T-helper 2 cell treated with Interferon-gamma antibody and Interleukin-4, amounts not matched to agents 5 μg/mL and 100 μg/mL, for 36 hours (primary cell): Measurements from ENCODE around the gene MAP3K12.

Source experiments
- DNase-seq: peaks from one replicate; pipeline ENCODE4 v3.0.0; 2021; ENCODE audit warnings: low spot score
- H3K27ac Mint-ChIP-seq: one replicate; pipeline ENCODE4 v1.8.0; 2021; ENCODE audit warnings: mild to moderate bottlenecking, mixed read lengths
- H3K27me3 Mint-ChIP-seq: one replicate; pipeline ENCODE4 v1.8.0; 2021; ENCODE audit warnings: low read depth, mixed read lengths
- H3K36me3 Mint-ChIP-seq: one replicate; pipeline ENCODE4 v1.8.0; 2021; ENCODE audit warnings: low read depth, mixed read lengths
- H3K4me1 Mint-ChIP-seq: one replicate; pipeline ENCODE4 v1.8.0; 2021; ENCODE audit warnings: low read depth, mixed read lengths
- H3K4me3 Mint-ChIP-seq: one replicate; pipeline ENCODE4 v1.8.0; 2022; ENCODE audit warnings: mild to moderate bottlenecking, moderate library complexity, mixed read lengths
- H3K9me3 Mint-ChIP-seq: one replicate; pipeline ENCODE4 v1.8.0; 2021; ENCODE audit warnings: mixed read lengths

Gene MAP3K12

GRCh38 chr12:53518381-53518780, 19.1 kb upstream of the MAP3K12 start:
- Mint-ChIP-seq H3K4me3 (no peak overlapping the region), H3K36me3 (peaks cover 33% of the 10 kb centered on the region), H3K27ac (no peak overlapping the region), H3K27me3 (no peaks in the 10 kb centered on the region), H3K9me3 (no peaks in the 10 kb centered on the region), H3K4me1 (no peaks in the 10 kb centered on the region)
- no peak for DNase-seq

DNA sequence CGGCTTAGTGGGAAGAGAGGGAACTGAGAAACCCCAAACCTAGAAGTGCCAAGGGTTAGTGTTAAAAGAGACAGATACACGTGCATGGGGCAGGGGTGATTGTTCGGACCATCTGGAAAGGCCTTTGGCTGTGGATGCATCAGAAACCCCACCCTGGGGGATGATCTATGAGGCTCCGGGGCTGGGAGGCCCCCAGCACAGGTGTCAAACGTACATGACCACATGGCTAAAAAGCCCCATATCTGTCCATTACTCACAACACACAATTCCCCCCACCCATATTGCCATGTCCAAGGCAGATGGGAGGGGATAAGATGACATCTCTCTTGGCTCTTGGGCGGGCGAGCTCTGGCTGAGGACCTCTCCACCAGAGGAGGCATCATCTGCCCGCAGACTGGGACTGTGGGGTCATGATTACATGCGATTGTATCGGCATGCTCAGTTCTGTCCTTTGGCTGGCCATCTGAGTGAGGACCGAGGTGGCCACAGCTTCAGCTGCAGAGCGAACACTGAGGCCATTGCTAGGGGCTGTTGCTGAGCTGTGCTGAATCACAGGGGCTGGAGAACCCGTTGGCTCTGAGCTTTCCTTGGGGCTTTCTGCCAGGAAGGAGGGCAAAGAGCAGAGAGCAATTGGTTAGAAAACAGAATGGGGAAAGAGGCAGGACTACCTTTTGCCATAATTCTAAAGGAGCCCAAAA, 17.6 kb upstream of the MAP3K12 start:
- H3K27me3 Mint-ChIP-seq = no peaks in the 10 kb centered on the region
- H3K4me3 Mint-ChIP-seq = no peak overlapping the region
- peaks cover 33% of the 10 kb centered on the region for H3K36me3 Mint-ChIP-seq
- no peaks in the 10 kb centered on the region for H3K9me3 Mint-ChIP-seq
- H3K4me1 Mint-ChIP-seq = no peaks in the 10 kb centered on the region
- DNase-seq = no peak
- H3K27ac Mint-ChIP-seq = no peak overlapping the region

DNA sequence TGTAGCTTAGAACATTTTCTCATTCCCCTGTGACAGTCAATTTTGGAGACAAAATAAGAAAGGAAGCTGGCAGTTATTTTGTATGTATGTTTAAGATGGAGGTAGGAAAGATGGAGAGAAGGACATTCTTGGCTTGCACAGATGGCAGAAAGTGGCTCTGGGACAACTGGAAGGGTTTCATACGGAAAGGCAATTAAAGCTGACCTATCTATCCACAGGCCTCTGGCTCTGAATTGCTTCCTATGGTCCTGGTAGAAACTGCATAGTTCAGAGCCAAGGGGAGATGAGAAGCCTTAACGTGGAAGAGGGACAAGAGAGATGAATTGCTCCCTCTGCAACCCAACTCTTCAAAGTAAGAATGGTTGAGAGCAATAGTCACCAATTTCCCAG, 16.0 kb upstream of the MAP3K12 start:
- DNase-seq = no peak
- Mint-ChIP-seq H3K36me3 (peaks cover 29% of the 10 kb centered on the region), H3K27me3 (no peaks in the 10 kb centered on the region), H3K9me3 (no peaks in the 10 kb centered on the region), H3K4me3 (no peak overlapping the region), H3K27ac (no peak overlapping the region), H3K4me1 (no peaks in the 10 kb centered on the region)

GRCh38 chr12:53514628-53515290, 15.5 kb upstream of the MAP3K12 start:
- Mint-ChIP-seq H3K27ac (no peak overlapping the region), H3K4me1 (no peaks in the 10 kb centered on the region), H3K36me3 (peaks cover 26% of the 10 kb centered on the region), H3K27me3 (no peaks in the 10 kb centered on the region), H3K4me3 (no peak overlapping the region), H3K9me3 (no peaks in the 10 kb centered on the region)
- DNase-seq = no peak

- Mint-ChIP-seq H3K4me3 (no peak overlapping the region), H3K4me1 (no peaks in the 10 kb centered on the region), H3K36me3 (peaks cover 24% of the 10 kb centered on the region), H3K27me3 (no peaks in the 10 kb centered on the region), H3K9me3 (no peaks in the 10 kb centered on the region), H3K27ac (no peak overlapping the region)
- no peak for DNase-seq
These were observed 14.6 kb upstream of the MAP3K12 start for GRCh38 chr12:53513712-53514410.

DNA sequence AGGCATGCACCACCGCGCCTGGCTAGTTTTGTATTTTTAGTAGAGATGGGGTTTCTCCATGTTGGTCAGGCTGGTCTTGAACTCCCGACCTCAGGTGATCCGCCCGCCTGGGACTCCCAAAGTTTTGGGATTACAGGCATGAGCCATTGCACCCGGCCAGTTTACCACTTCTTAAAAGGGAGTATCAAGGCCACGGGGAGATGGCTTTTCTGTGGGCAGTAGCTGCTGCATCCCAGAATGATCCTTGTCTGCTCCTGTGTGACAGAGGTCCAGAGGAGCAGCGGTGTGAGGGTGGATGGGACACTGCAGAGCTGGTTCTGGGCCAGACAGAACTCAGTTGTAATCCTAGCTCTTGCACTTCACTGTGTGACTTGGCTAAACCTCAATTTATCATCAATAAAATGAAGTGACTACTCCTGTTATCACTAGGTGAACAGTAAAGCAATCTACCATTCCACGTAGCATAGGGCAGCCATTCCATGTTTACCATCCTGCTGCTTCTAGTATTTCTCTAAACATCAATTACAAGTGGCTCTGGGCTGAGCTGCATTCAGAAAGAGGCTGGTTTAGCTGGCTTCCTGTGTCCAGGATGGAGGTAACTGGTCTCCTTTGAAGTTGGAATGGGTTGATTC, 11.0 kb upstream of the MAP3K12 start:
- Mint-ChIP-seq H3K27ac (no peak overlapping the region), H3K4me3 (no peak overlapping the region), H3K27me3 (no peaks in the 10 kb centered on the region), H3K9me3 (no peaks in the 10 kb centered on the region), H3K4me1 (peaks cover 8% of the 10 kb centered on the region), H3K36me3 (peaks cover 15% of the 10 kb centered on the region)
- no peak for DNase-seq

DNA sequence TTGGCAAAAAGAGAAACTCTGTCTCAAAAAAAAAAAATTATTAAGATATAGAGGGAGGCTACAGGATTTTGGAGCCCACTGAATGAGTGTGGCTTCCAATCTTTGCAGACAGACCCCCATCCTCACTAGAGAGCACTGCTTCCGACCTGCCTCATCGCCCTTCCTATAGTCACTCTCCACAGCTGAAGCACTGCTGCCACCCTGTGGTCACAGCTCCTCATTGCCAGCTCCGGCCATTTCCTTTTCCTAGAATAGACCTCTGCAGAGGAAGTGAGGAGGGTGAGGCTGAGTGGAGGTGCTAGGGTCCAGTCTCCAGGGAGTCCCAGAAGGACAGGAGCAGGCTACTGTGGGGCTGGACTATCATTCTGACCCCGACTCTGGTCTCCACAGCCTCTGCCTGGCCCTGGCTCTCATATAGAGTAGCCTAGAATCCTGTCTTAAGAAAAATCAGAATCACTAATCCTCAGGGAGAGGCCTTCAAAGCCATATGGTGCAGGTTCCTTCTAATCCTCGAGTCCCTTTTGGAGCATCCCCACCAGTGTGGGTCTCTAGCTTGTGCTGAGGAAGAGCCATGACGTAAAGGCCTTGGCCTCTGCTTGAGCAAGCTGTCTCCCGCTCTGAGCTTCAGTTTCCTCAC, 9.4 kb upstream of the MAP3K12 start:
- Mint-ChIP-seq H3K4me1 (peaks cover 8% of the 10 kb centered on the region), H3K4me3 (peak overlapping the region; percentile 8), H3K27ac (peak overlapping the region; percentile 37), H3K27me3 (no peaks in the 10 kb centered on the region), H3K36me3 (peaks cover 17% of the 10 kb centered on the region), H3K9me3 (no peaks in the 10 kb centered on the region)
- DNase-seq = peak; percentile 76

DNA sequence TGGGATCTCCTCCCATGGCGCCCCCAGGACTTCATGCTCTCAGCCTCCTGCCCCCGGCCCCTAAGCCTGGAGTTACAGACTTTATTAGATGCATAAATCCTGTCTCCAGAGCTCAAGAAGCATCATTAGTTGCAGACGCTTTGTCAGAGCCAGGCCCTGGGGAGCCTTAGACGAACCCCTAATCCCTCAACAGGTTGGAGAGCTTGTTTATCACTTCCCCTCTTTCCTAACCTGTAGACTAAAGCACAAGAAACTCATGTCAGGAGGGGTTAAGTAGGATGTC, 8.3 kb upstream of the MAP3K12 start:
- Mint-ChIP-seq H3K9me3 (no peaks in the 10 kb centered on the region), H3K27ac (no peak overlapping the region), H3K4me3 (no peak overlapping the region), H3K36me3 (peaks cover 16% of the 10 kb centered on the region), H3K4me1 (peaks cover 9% of the 10 kb centered on the region), H3K27me3 (no peaks in the 10 kb centered on the region)
- DNase-seq = no peak

DNA sequence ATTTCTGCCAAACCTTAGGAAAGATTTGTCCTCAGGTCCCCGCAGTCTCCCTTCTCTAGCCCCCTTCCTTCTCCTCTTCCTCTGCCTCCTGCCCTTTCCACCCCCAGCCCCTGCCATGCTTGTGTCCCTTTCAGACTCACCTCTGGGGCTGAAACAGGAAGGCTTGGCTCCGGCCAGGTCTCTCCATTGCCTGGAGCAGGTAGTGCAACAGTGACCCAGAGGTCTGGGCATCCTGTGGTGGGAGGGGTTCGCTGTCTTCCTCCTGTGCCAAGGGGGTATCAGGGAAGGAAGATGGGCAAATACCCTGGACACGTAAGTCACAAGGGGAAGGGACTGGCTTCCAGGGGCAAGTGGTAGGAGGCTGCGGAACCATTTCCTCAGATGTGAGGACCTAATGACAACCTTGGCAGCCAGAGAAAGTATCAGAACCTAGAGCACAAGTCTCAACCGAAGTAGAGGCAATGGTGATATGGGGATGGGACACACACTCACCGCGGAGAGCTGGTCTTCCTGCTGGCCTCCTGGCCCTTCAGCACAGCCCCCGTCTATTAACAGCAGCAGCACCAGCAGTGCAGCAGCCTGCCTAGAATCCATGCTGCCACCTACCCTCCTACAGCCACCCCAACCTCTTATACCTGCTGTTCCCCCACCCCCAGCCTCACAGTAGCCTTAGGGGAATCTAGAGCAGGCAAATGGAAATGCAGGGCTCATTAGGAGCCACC, 7.8 kb upstream of the MAP3K12 start, which contains the start of gene NPFF:
TSS of gene NPFF (minus strand) at position 604 of the 722 bp plus-strand sequence. CDS start at position 594, 10 bp downstream.
- no peak for DNase-seq
- H3K27ac Mint-ChIP-seq = no peak within 1 kb of the TSS
- H3K9me3 Mint-ChIP-seq = no peaks in the 10 kb centered on the region
- H3K4me1 Mint-ChIP-seq = peaks cover 11% of the 10 kb centered on the region
- no peaks in the 10 kb centered on the region for H3K27me3 Mint-ChIP-seq
- H3K4me3 Mint-ChIP-seq = no peak within 1 kb of the TSS
- H3K36me3 Mint-ChIP-seq = peaks cover 15% of the 10 kb centered on the region

DNA sequence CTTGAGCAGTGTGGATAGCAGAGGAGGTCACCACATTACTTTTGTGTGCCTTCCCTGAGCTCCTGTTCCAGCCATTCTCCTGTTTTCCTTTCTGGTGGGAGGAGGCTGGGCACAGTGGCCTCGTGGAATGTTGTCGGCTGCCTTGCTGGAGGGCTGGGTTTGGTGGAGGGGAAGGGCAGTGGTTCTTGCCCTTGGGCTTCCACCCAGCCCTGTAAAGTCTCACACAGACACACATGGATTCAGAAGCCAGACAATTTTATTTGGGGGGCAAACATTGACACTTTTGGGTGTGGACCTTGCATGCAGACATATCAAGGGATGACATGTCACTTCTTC, 7.2 kb upstream of the MAP3K12 start:
- H3K27ac Mint-ChIP-seq = no peak overlapping the region
- peaks cover 15% of the 10 kb centered on the region for H3K4me1 Mint-ChIP-seq
- no peaks in the 10 kb centered on the region for H3K27me3 Mint-ChIP-seq
- peaks cover 11% of the 10 kb centered on the region for H3K36me3 Mint-ChIP-seq
- no peaks in the 10 kb centered on the region for H3K9me3 Mint-ChIP-seq
- H3K4me3 Mint-ChIP-seq = no peak overlapping the region
- no peak for DNase-seq

DNA sequence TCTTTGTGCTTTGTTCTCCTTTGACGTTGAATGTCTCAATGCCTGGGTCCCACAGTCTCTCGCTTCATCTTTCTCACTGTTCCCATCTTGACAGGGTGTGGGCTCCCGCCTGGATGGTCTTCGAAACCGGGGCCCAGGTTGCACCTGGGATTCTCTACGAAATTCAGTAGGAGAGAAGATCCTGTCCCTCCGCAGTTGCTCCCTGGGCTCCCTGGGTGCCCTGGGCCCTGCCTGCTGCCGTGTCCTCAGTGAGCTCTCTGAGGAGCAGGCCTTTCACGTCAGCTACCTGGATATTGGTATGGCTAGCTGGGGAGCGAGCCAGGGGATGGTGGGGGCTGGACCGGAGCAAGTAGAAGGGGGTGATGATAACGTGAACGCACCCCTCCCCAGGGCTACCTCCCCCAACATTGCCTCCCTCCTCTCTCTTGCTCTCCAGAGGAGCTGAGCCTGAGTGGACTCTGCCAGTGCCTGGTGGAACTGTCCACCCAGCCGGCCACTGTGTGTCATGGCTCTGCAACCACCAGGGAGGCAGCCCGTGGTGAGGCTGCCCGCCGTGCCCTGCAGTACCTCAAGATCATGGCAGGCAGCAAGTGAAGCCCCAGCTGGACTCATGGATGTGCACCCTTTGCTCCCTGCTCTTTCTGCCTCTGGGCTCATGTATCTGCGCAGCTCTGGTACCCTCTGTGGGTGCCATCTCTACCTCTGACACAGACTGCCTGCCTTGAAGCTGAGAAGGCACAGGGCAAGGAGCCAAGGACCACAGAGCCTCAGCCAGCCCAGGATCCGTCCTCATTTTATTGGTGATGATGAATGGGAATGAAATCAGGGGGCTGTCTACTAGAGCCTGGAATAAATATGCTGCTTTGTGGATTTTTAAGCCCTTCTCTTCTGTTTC, 6.5 kb upstream of the MAP3K12 start:
- Mint-ChIP-seq H3K27ac (peak overlapping the region; percentile 12), H3K36me3 (peaks cover 11% of the 10 kb centered on the region), H3K27me3 (no peaks in the 10 kb centered on the region), H3K9me3 (no peaks in the 10 kb centered on the region), H3K4me3 (no peak overlapping the region), H3K4me1 (peaks cover 15% of the 10 kb centered on the region)
- no peak for DNase-seq

DNA sequence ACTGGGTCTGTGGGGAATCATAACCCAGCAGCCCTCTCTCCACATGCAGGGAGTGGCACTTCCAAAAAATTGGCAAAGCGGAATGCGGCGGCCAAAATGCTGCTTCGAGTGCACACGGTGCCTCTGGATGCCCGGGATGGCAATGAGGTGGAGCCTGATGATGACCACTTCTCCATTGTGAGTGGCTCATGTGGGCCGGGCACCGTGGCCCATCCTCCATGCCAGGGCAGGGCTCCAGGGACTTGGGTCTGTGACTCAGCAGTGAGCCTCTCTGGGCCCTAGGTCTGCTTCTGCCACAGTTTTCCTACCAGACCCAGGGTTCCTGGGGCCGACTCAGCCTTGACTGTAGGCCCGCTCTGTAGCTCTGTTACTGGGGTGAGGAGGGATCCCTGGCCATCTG, 5.8 kb upstream of the MAP3K12 start:
- H3K9me3 Mint-ChIP-seq = no peaks in the 10 kb centered on the region
- H3K27ac Mint-ChIP-seq = no peak overlapping the region
- no peak overlapping the region for H3K4me3 Mint-ChIP-seq
- H3K27me3 Mint-ChIP-seq = no peaks in the 10 kb centered on the region
- peaks cover 17% of the 10 kb centered on the region for H3K4me1 Mint-ChIP-seq
- DNase-seq = no peak
- H3K36me3 Mint-ChIP-seq = peaks cover 11% of the 10 kb centered on the region
